IPS-NIHi7 (cell line): Measurements from ENCODE around the gene MTA1.

Experiments used
- DNase-seq: peaks from one replicate; pipeline ENCODE4 v3.0.0; 2012; ENCODE audit warnings: mixed read lengths; ENCODE audit errors: extremely low spot score

MTA1 gene

GRCh38 chr14:105419195-105420091 is at the start of gene MTA1:
Gene MTA1 (plus strand): TSS chr14:105419827. CDS start chr14:105420036, 209 bp downstream.
- DNase-seq, result peak; percentile 78

DNA sequence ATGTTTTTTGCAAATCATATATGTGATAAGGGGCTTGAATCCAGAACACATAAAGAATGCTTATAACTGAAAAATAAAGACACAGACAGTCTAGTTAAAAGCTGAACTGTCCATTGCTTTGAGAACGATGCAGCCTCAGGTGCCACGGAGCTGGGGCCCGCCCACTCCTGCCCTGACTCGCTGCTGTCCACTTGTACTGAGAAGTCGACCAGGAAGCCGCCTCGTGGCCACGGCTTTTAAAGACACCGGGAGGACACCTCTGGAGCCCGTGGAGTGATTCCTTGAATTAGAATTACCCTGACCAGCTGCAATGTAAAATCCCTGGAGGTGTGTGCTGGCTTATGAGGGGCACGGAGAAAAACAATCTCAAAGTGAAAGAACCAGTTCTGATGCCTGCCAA is 45.2 kb upstream of the MTA1 start:
- no peak for DNase-seq

GRCh38 chr14:105375635-105376057 is 44.0 kb upstream of the MTA1 start:
- no peak for DNase-seq

- peak; percentile 59 for DNase-seq
Measured at GRCh38 chr14:105376521-105377440, 42.8 kb upstream of the MTA1 start.

GRCh38 chr14:105377555-105378182 is 42.0 kb upstream of the MTA1 start:
- peak; percentile 61 for DNase-seq

- DNase-seq, result no peak
Measured at GRCh38 chr14:105378199-105378598, 41.4 kb upstream of the MTA1 start.

- DNase-seq, result no peak
Measured at GRCh38 chr14:105378873-105379685, 40.5 kb upstream of the MTA1 start.

- no peak for DNase-seq
Measured at GRCh38 chr14:105379946-105380345, 39.7 kb upstream of the MTA1 start.

GRCh38 chr14:105380756-105381155 is 38.9 kb upstream of the MTA1 start:
- DNase-seq, result no peak

GRCh38 chr14:105381446-105382342 is 37.9 kb upstream of the MTA1 start:
- no peak for DNase-seq

- no peak for DNase-seq
Measured at GRCh38 chr14:105382343-105383082, 37.1 kb upstream of the MTA1 start.

DNA sequence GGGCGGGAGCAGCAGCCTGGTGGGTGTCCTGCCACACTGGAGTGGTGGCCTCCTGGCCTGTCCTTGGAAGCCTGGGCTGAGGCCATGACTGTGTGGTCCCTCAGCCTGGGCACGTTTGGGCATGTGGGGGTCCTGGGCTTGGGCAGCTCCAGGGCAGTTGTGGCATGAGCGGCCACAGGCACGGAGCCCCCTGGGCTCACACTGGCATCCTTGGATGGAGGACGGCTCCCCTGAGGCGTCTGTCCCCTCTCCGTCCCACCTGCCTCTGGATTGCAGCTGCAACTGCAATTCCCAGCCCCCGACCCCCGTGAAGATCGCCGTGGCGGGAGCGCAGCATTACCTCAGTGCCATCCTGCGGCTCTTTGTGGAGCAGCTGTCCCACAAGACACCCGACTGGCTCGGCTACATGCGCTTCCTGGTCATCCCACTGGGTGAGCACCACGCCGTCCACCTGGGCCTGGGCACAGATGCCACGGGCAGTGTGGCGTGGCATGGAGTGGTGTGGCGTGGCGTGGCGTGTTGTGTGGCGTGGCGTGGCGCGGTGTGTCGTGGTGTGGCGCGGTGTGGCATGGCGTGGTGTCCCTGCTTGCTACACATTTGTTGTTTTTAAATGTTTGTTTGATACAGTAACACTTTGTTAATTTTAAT is 36.4 kb upstream of the MTA1 start:
- no peak for DNase-seq

- DNase-seq, result no peak
Measured at GRCh38 chr14:105384041-105384557, 35.5 kb upstream of the MTA1 start.

DNA sequence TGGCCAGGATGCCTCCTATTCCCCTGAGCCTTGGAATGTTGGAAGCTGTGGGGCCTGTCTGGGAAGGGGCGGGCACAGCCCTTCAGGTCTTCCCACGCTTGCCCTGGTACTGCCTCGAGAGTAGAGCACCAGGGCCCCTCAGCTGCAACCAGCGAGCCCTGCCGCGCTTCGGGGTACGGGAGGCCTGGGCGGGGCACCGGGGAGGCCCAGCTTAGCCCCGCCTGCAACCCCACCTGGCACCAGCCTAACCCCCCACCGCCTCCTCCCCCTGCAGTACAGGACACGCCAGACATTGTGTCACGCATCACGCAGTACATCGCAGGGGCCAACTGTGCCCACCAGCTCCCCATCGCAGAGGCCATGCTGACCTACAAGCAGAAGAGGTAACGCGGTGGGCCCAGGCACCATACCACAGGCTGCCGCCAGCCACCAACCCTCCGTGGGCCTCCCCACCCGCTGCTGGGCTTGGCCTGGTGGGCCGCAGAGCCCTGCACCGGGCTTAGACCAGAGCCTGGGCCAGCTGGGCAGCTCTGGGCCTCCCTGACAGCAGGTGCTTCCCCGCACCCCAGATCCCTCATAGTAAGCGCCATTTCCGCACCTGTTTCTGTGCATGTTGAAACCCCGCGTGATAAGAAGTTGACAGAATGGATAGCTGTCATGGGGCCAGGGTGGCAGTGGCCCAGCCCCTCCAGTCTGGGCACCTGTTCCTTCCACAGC is 34.9 kb upstream of the MTA1 start:
- DNase-seq, result no peak

DNA sequence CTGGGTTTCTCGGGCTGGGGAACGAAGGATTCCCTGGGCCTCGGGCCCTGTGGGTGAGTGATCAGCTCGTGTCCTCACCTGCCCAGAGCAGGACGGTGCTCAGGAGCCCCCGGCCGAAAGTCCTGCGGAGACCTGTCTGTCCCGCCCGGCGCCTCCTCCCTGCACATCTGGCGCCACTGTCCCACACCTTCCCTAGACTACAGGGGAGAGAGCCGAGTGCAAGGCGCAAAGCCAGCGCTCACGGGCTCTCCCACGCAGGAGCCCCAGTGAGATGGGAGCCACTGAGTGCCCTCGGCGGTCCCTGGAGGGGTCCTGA is 34.3 kb upstream of the MTA1 start:
- no peak for DNase-seq

GRCh38 chr14:105385698-105386365 is 33.8 kb upstream of the MTA1 start:
- DNase-seq, result no peak
